Ectodermal cell (in vitro differentiated cells): Measurements from ENCODE around the gene PARP14.
"Not testable (repeated sequence)": the region's sequence is repeated elsewhere in the genome, so short reads cannot be mapped to it uniquely, and the experiment has no call there.

Experiments
- H3K27ac ChIP-seq: 2 replicates; pipeline ENCODE4 v1.7.0; 2013; ENCODE audit warnings: mild to moderate bottlenecking, low read depth, low read length; ENCODE audit not compliant: insufficient read depth, poor library complexity, severe bottlenecking
- H3K27me3 ChIP-seq: 2 replicates; pipeline ENCODE4 v1.7.0; 2013; ENCODE audit warnings: mild to moderate bottlenecking, low read length; ENCODE audit not compliant: insufficient read depth, control insufficient read depth, poor library complexity, severe bottlenecking
- H3K36me3 ChIP-seq: one replicate; pipeline ENCODE4 v1.7.0; 2013; ENCODE audit warnings: low read length; ENCODE audit not compliant: control insufficient read depth, insufficient read depth
- H3K4me1 ChIP-seq: one replicate; pipeline ENCODE4 v1.7.0; 2013; ENCODE audit warnings: low read length; ENCODE audit not compliant: control insufficient read depth, insufficient read depth
- H3K4me3 ChIP-seq: 2 replicates; pipeline ENCODE4 v1.7.0; 2013; ENCODE audit warnings: low read depth, low read length, control low read depth; ENCODE audit not compliant: insufficient read depth
- H3K9me3 ChIP-seq: 2 replicates; pipeline ENCODE4 v1.7.0; 2013; ENCODE audit warnings: mild to moderate bottlenecking, low read length, moderate library complexity; ENCODE audit not compliant: control insufficient read depth
- WGBS, 2 experiments: methylation state at CpG; one replicate each; pipeline ENCODE4 v1.1.7; 2013; ENCODE audit warnings: missing lambda C conversion rate in 2 of 2; 5-methylcytosine and 5-hydroxymethylcytosine counted together

PARP14 gene

GRCh38 chr3:122677216-122677615 is 3.4 kb upstream of the PARP14 start:
- H3K9me3 ChIP-seq, result no peaks in the 10 kb centered on the region
- H3K27ac ChIP-seq, result no peak overlapping the region
- no peak overlapping the region for H3K4me3 ChIP-seq
- 60% methylated on average over 1 of the region's 1 CpG; no CpG with 5 or more reads in 1 of the 2 experiments for WGBS, 2 experiments
- H3K27me3 ChIP-seq, result peaks cover 27% of the 10 kb centered on the region
- H3K36me3 ChIP-seq, result no peaks in the 10 kb centered on the region
- no peaks in the 10 kb centered on the region for H3K4me1 ChIP-seq

- H3K27me3 ChIP-seq, result peaks cover 27% of the 10 kb centered on the region
- H3K36me3 ChIP-seq, result no peaks in the 10 kb centered on the region
- 86 to 92% methylated on average over 5 of the region's 5 CpGs for WGBS, 2 experiments
- no peak overlapping the region for H3K4me3 ChIP-seq
- H3K9me3 ChIP-seq, result no peaks in the 10 kb centered on the region
- H3K27ac ChIP-seq, result no peak overlapping the region
- H3K4me1 ChIP-seq, result no peaks in the 10 kb centered on the region
Measured at GRCh38 chr3:122678506-122678905, 2.1 kb upstream of the PARP14 start.

- Histone ChIP-seq H3K27ac (no peak overlapping the region), H3K4me1 (no peaks in the 10 kb centered on the region), H3K27me3 (peaks cover 27% of the 10 kb centered on the region), H3K4me3 (no peak overlapping the region), H3K36me3 (no peaks in the 10 kb centered on the region), H3K9me3 (no peaks in the 10 kb centered on the region)
- WGBS, 2 experiments, result 21 to 23% methylated on average over 16 of the region's 16 CpGs
Measured at GRCh38 chr3:122679085-122679881, 1.4 kb upstream of the PARP14 start.

GRCh38 chr3:122679882-122680474 is 661 bp upstream of the PARP14 start:
- Histone ChIP-seq H3K27me3 (peaks cover 27% of the 10 kb centered on the region), H3K4me1 (no peaks in the 10 kb centered on the region), H3K9me3 (no peaks in the 10 kb centered on the region), H3K27ac (no peak overlapping the region), H3K36me3 (no peaks in the 10 kb centered on the region), H3K4me3 (peak overlapping the region; percentile 68)
- 76 to 78% methylated on average over 10 of the region's 10 CpGs for WGBS, 2 experiments

GRCh38 chr3:122681284-122681973 is 790 bp downstream of the PARP14 start:
- Histone ChIP-seq H3K4me3 (peak overlapping the region; percentile 68), H3K27ac (no peak overlapping the region), H3K4me1 (no peaks in the 10 kb centered on the region), H3K36me3 (no peaks in the 10 kb centered on the region), H3K9me3 (no peaks in the 10 kb centered on the region), H3K27me3 (peaks cover 27% of the 10 kb centered on the region)
- 50% methylated on average over 24 of the region's 24 CpGs for WGBS, 2 experiments

GRCh38 chr3:122681974-122682409 is 1.4 kb downstream of the PARP14 start:
- Histone ChIP-seq H3K4me3 (no peak overlapping the region), H3K9me3 (no peaks in the 10 kb centered on the region)
- 94 to 98% methylated on average over 3 of the region's 3 CpGs for WGBS, 2 experiments

GRCh38 chr3:122682778-122683411 is 2.3 kb downstream of the PARP14 start:
- H3K36me3 ChIP-seq, H3K27ac ChIP-seq, H3K9me3 ChIP-seq, H3K4me3 ChIP-seq, H3K4me1 ChIP-seq: not testable (repeated sequence)
- 89 to 93% methylated on average over 10 to 11 of the region's 11 CpGs for WGBS, 2 experiments
- H3K27me3 ChIP-seq, result peaks cover 27% of the 10 kb centered on the region

More at GRCh38 chr3:122681974-122682409, 1.4 kb downstream of the PARP14 start:
- Histone ChIP-seq H3K27me3 (peaks cover 27% of the 10 kb centered on the region), H3K4me1 (no peaks in the 10 kb centered on the region), H3K27ac (no peak overlapping the region), H3K36me3 (no peaks in the 10 kb centered on the region)

GRCh38 chr3:122687298-122687697 is 6.7 kb downstream of the PARP14 start:
- no peaks in the 10 kb centered on the region for H3K27me3 ChIP-seq
- no peak overlapping the region for H3K27ac ChIP-seq
- no peak overlapping the region for H3K4me3 ChIP-seq
- no peaks in the 10 kb centered on the region for H3K9me3 ChIP-seq
- 89 to 100% methylated on average over 2 of the region's 2 CpGs for WGBS, 2 experiments
- no peaks in the 10 kb centered on the region for H3K4me1 ChIP-seq
- H3K36me3 ChIP-seq, result no peaks in the 10 kb centered on the region

GRCh38 chr3:122688996-122689395 is 8.4 kb downstream of the PARP14 start:
- Histone ChIP-seq H3K27me3 (no peaks in the 10 kb centered on the region), H3K4me3 (no peak overlapping the region), H3K27ac (no peak overlapping the region), H3K36me3 (no peaks in the 10 kb centered on the region), H3K4me1 (no peaks in the 10 kb centered on the region), H3K9me3 (no peaks in the 10 kb centered on the region)
- WGBS, 2 experiments, result 86 to 95% methylated on average over 3 to 4 of the region's 4 CpGs

GRCh38 chr3:122689587-122689986 is 8.9 kb downstream of the PARP14 start:
- 89 to 91% methylated on average over 2 of the region's 2 CpGs for WGBS, 2 experiments
- no peak overlapping the region for H3K27ac ChIP-seq
- H3K27me3 ChIP-seq, result no peaks in the 10 kb centered on the region
- H3K9me3 ChIP-seq, result no peaks in the 10 kb centered on the region
- no peaks in the 10 kb centered on the region for H3K36me3 ChIP-seq
- H3K4me3 ChIP-seq, result no peak overlapping the region
- H3K4me1 ChIP-seq, result no peaks in the 10 kb centered on the region
